H9 (cell line): ENCODE results near the gene HCK. TPM values are rescaled to one million over a fixed set of nuclear protein-coding genes. Genes with fewer than 3 reads are reported as not detected.

Experiments used
- DNase-seq: peaks from one replicate; pipeline ENCODE4 v3.0.0-alpha.2; 2017
- H2AFZ ChIP-seq: one replicate; pipeline ENCODE4 v1.6.1; 2013; ENCODE audit warnings: mild to moderate bottlenecking, low read length, control low read depth, moderate library complexity
- H2AK5ac ChIP-seq: 2 replicates; pipeline ENCODE4 v1.6.1; 2013; ENCODE audit warnings: low read length, control low read depth, mixed read lengths; ENCODE audit not compliant: insufficient read length
- H2BK120ac ChIP-seq: one replicate; pipeline ENCODE4 v1.6.1; 2013; ENCODE audit warnings: low read depth, mild to moderate bottlenecking, low read length, control low read depth, inconsistent platforms; ENCODE audit not compliant: poor library complexity, severe bottlenecking
- H2BK12ac ChIP-seq: 2 replicates; pipeline ENCODE4 v1.6.1; 2013; ENCODE audit warnings: low read length, control low read depth, mixed read lengths, low read depth; ENCODE audit not compliant: insufficient read length
- H2BK15ac ChIP-seq: 2 replicates; pipeline ENCODE4 v1.6.1; 2013; ENCODE audit warnings: low read depth, low read length, control low read depth
- H2BK20ac ChIP-seq: one replicate; pipeline ENCODE4 v1.6.1; 2013; ENCODE audit warnings: low read depth, mild to moderate bottlenecking, low read length, control low read depth, inconsistent platforms; ENCODE audit not compliant: poor library complexity, severe bottlenecking
- H2BK5ac ChIP-seq: 2 replicates; pipeline ENCODE4 v1.6.1; 2013; ENCODE audit warnings: low read length, control low read depth, mixed read lengths; ENCODE audit not compliant: insufficient read length
- H3K14ac ChIP-seq: 2 replicates; pipeline ENCODE4 v1.6.1; 2013; ENCODE audit warnings: low read length, control low read depth; ENCODE audit not compliant: insufficient read depth
- H3K18ac ChIP-seq: 2 replicates; pipeline ENCODE4 v1.6.1; 2013; ENCODE audit warnings: low read depth, mild to moderate bottlenecking, mixed read lengths, low read length, control low read depth; ENCODE audit not compliant: insufficient read length
- H3K23ac ChIP-seq: 2 replicates; pipeline ENCODE4 v1.6.1; 2013; ENCODE audit warnings: low read length, control low read depth, mixed read lengths, low read depth; ENCODE audit not compliant: insufficient read length
- H3K23me2 ChIP-seq: 2 replicates; pipeline ENCODE4 v1.6.1; 2013; ENCODE audit warnings: low read depth, mild to moderate bottlenecking, mixed read lengths, low read length, control low read depth; ENCODE audit not compliant: insufficient read length, poor library complexity, severe bottlenecking
- H3K27ac ChIP-seq: 2 replicates; pipeline ENCODE4 v1.5.1; 2013; ENCODE audit warnings: low read length, control low read depth, mixed read lengths, low read depth; ENCODE audit not compliant: insufficient read length
- H3K27me3 ChIP-seq: 2 replicates; pipeline ENCODE4 v1.6.1; 2013; ENCODE audit warnings: low read length, control low read depth, inconsistent platforms; ENCODE audit not compliant: insufficient read depth
- H3K4ac ChIP-seq: 2 replicates; pipeline ENCODE4 v1.6.1; 2013; ENCODE audit warnings: low read depth, mild to moderate bottlenecking, control low read depth, inconsistent platforms, low read length, moderate library complexity
- H3K4me1 ChIP-seq: 2 replicates; pipeline ENCODE4 v1.6.1; 2013; ENCODE audit warnings: low read length, control low read depth, inconsistent platforms; ENCODE audit not compliant: insufficient read depth
- H3K4me2 ChIP-seq: 2 replicates; pipeline ENCODE4 v1.6.1; 2013; ENCODE audit warnings: low read length, control low read depth, mixed read lengths; ENCODE audit not compliant: insufficient read length, insufficient read depth
- H3K56ac ChIP-seq: 2 replicates; pipeline ENCODE4 v1.6.1; 2013; ENCODE audit warnings: low read depth, mild to moderate bottlenecking, mixed read lengths, low read length, control low read depth; ENCODE audit not compliant: insufficient read length
- H3K79me1 ChIP-seq: 2 replicates; pipeline ENCODE4 v1.6.1; 2013; ENCODE audit warnings: low read depth, mild to moderate bottlenecking, moderate library complexity, low read length, control low read depth, inconsistent platforms; ENCODE audit not compliant: insufficient read depth, poor library complexity, severe bottlenecking
- H3K79me2 ChIP-seq: 2 replicates; pipeline ENCODE4 v1.6.1; 2013; ENCODE audit warnings: low read length, control low read depth, inconsistent platforms; ENCODE audit not compliant: insufficient read depth
- H3K9ac ChIP-seq: 2 replicates; pipeline ENCODE4 v1.6.1; 2013; ENCODE audit warnings: low read length, control low read depth, mixed read lengths; ENCODE audit not compliant: insufficient read length; ENCODE audit errors: extremely low read depth
- H3K9me3 ChIP-seq: one replicate; pipeline ENCODE4 v1.6.1; 2013; ENCODE audit warnings: low read depth, low read length, inconsistent platforms; ENCODE audit not compliant: control insufficient read depth
- H3T11ph ChIP-seq: one replicate; pipeline ENCODE4 v1.6.1; 2013; ENCODE audit warnings: mild to moderate bottlenecking, low read length, control low read depth, inconsistent platforms
- H4K20me1 ChIP-seq: one replicate; pipeline ENCODE4 v1.6.1; 2013; ENCODE audit not compliant: control insufficient read depth, insufficient read length, insufficient read depth
- H4K5ac ChIP-seq: 2 replicates; pipeline ENCODE4 v1.6.1; 2013; ENCODE audit warnings: low read depth, mild to moderate bottlenecking, mixed read lengths, low read length, control low read depth; ENCODE audit not compliant: insufficient read length
- H4K8ac ChIP-seq: replicated peaks from 2 replicates; pipeline ENCODE4 v1.6.1; 2013; ENCODE audit warnings: low read length, control low read depth, mixed read lengths, low read depth; ENCODE audit not compliant: insufficient read length
- H4K91ac ChIP-seq: 2 replicates; pipeline ENCODE4 v1.6.1; 2013; ENCODE audit warnings: low read depth, mild to moderate bottlenecking, moderate library complexity, mixed read lengths, low read length, control low read depth; ENCODE audit not compliant: insufficient read length
- H3K27ac Mint-ChIP-seq, 3 experiments: 2 replicates in 2 of 3; 3 replicates in 1 of 3; pipeline ENCODE4 v1.8.0; 2020 to 2021; ENCODE audit warnings: mixed read lengths in 3 of 3, mild to moderate bottlenecking in 1 of 3, moderate library complexity in 1 of 3
- H3K27me3 Mint-ChIP-seq: 2 replicates; pipeline ENCODE4 v1.8.0; 2021; ENCODE audit warnings: low read depth, mild to moderate bottlenecking, moderate library complexity, mixed read lengths
- H3K36me3 Mint-ChIP-seq, 3 experiments: 2 replicates in 2 of 3; 3 replicates in 1 of 3; pipeline ENCODE4 v1.8.0; 2020 to 2021; ENCODE audit warnings: low read depth in 3 of 3, mixed read lengths in 3 of 3; ENCODE audit not compliant: insufficient read depth in 1 of 3
- H3K4me1 Mint-ChIP-seq, 2 experiments: 2 replicates each; pipeline ENCODE4 v1.8.0; 2020; ENCODE audit warnings: mixed read lengths in 2 of 2
- H3K4me3 Mint-ChIP-seq, 2 experiments: 2 replicates in 1 of 2; 3 replicates in 1 of 2; pipeline ENCODE4 v1.8.0; 2020 to 2021; ENCODE audit warnings: mild to moderate bottlenecking in 2 of 2, mixed read lengths in 2 of 2, moderate library complexity in 1 of 2
- H3K9me3 Mint-ChIP-seq, 2 experiments: 2 replicates in 1 of 2; 3 replicates in 1 of 2; pipeline ENCODE4 v1.8.0; 2020; ENCODE audit warnings: mild to moderate bottlenecking in 2 of 2, mixed read lengths in 2 of 2, moderate library complexity in 1 of 2
- CTCF ChIP-seq: fragments of 200-600 bp; sonication (generic); conservative IDR thresholded peaks from 3 replicates; pipeline ENCODE4 v1.8.0; 2021; ENCODE audit warnings: antibody characterized with exemption, mild to moderate bottlenecking
- total RNA-seq: library from RNA; stranded (reverse); gene quantifications from 2 replicates; pipeline ENCODE4 v1.2.1, GENCODE V29; 2021

The HCK gene
- total RNA-seq, 1 experiment from 2014 or later = 1.7 TPM

- Mint-ChIP-seq H3K27ac (0 out of 7 replicates have a peak overlapping the region, but pooled peaks of 1 of the 3 experiments have one; percentile 62), H3K36me3 (no peaks in the 10 kb centered on the region; a peak in 1 of 7 replicates), H3K27me3 (peaks cover 21% of the 10 kb centered on the region), H3K9me3 (no peaks in the 10 kb centered on the region), H3K4me1 (peaks cover 3 to 6% of the 10 kb centered on the region in 2 experiments; a peak in 2 of 4 replicates), H3K4me3 (no peak overlapping the region)
- no peak overlapping the region for H4K8ac ChIP-seq
- H3K23ac ChIP-seq = no peak overlapping the region
- no peak overlapping the region for H2BK20ac ChIP-seq
- H3K4me2 ChIP-seq = no peak overlapping the region
- no peaks in the 10 kb centered on the region for H3K79me1 ChIP-seq
- H3K27ac ChIP-seq = no peak overlapping the region
- H4K5ac ChIP-seq = no peak overlapping the region
- H2BK15ac ChIP-seq = no peak overlapping the region
- TF ChIP-seq CTCF = no peak
- no peak overlapping the region for H3T11ph ChIP-seq
- no peak overlapping the region for H3K9ac ChIP-seq
- no peak overlapping the region for H4K91ac ChIP-seq
- H3K79me2 ChIP-seq = no peaks in the 10 kb centered on the region
- H3K4ac ChIP-seq = no peak overlapping the region
- H3K9me3 ChIP-seq = no peaks in the 10 kb centered on the region
- no peak overlapping the region for H2BK12ac ChIP-seq
- H4K20me1 ChIP-seq = no peaks in the 10 kb centered on the region
- H2AFZ ChIP-seq = no peak overlapping the region
- H3K4me1 ChIP-seq = no peaks in the 10 kb centered on the region
- H3K14ac ChIP-seq = no peak overlapping the region
- H3K18ac ChIP-seq = no peak overlapping the region
- H3K56ac ChIP-seq = no peak overlapping the region
- H3K23me2 ChIP-seq = no peaks in the 10 kb centered on the region
- no peak for DNase-seq
- H2AK5ac ChIP-seq = no peak overlapping the region
- no peaks in the 10 kb centered on the region for H3K27me3 ChIP-seq
- no peak overlapping the region for H2BK5ac ChIP-seq
- H2BK120ac ChIP-seq = no peak overlapping the region
Observed at GRCh38 chr20:32078791-32079190, 26.7 kb downstream of the HCK start.
